ENCODE results near the gene CDHR1. TPM values are rescaled to one million over a fixed set of nuclear protein-coding genes. Genes with fewer than 3 reads are reported as not detected.

The CDHR1 gene
- total RNA-seq, 1 experiment from 2014 or later: 0.39 TPM

- in situ Hi-C loops (cut with HindIII; ENCODE audit: low pct_unique_long_range_greater_than_20kb, low sequenced_read_pairs) (no loop called here), intact Hi-C loops (cut with micrococcal nuclease; ENCODE audit: unreplicated experiment) (no loop called here)
- BruUV-seq (replicated peaks): no TSS peak
- peaks cover 13% of the 10 kb centered on the region for H3K4me1 ChIP-seq (ENCODE audit: control insufficient read depth, insufficient read depth, low read length)
- ChIA-PET POLR2A (no interaction called here), CTCF (no interaction called here)
- TF ChIP-seq TCF7L2 (IDR thresholded peaks at IDR 0.05; ENCODE audit: low read depth, low read length) (no peak), POLR2AphosphoS5 (IDR thresholded peaks at IDR 0.05; ENCODE audit: low read depth, low read length) (no peak), SIN3A (IDR thresholded peaks at IDR 0.05; ENCODE audit: borderline replicate concordance, insufficient read depth, low read depth, low read length) (no peak), REST (IDR thresholded peaks at IDR 0.05; ENCODE audit: insufficient read depth in 1 of 2, low read depth in 2 of 2, low read length in 1 of 2) (no peak)
- TF ChIP-seq, protein P1, sequence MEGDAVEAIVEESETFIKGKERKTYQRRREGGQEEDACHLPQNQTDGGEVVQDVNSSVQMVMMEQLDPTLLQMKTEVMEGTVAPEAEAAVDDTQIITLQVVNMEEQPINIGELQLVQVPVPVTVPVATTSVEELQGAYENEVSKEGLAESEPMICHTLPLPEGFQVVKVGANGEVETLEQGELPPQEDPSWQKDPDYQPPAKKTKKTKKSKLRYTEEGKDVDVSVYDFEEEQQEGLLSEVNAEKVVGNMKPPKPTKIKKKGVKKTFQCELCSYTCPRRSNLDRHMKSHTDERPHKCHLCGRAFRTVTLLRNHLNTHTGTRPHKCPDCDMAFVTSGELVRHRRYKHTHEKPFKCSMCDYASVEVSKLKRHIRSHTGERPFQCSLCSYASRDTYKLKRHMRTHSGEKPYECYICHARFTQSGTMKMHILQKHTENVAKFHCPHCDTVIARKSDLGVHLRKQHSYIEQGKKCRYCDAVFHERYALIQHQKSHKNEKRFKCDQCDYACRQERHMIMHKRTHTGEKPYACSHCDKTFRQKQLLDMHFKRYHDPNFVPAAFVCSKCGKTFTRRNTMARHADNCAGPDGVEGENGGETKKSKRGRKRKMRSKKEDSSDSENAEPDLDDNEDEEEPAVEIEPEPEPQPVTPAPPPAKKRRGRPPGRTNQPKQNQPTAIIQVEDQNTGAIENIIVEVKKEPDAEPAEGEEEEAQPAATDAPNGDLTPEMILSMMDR (IDR thresholded peaks at IDR 0.05): no peak
- ATAC-seq (no peak), DNase-seq (ENCODE audit: low read depth, low spot score) (no peak)
- no peaks in the 10 kb centered on the region for H3K9me3 ChIP-seq (ENCODE audit: control insufficient read depth, insufficient read depth, low read depth, low read length)
- peak overlapping the region in 1 of 2 experiments; percentile 18; a peak in 2 of 4 replicates for H3K4me3 ChIP-seq (ENCODE audit: low read depth in 2 of 2, low read length in 2 of 2)
- H3K27ac ChIP-seq (ENCODE audit: low read length): no peak overlapping the region
- peaks cover 40% of the 10 kb centered on the region for H3K27me3 ChIP-seq (ENCODE audit: control insufficient read depth, insufficient read depth, low read length)
- no peaks in the 10 kb centered on the region for H3K36me3 ChIP-seq (ENCODE audit: control insufficient read depth, insufficient read depth, low read length)
Measured at GRCh38 chr10:84193846-84194423, 402 bp upstream of the CDHR1 start.

GRCh38 chr10:84195044-84195830 lies 900 bp downstream of the CDHR1 start:
- POLR2A ChIA-PET: no interaction called here
- TF ChIP-seq REST (IDR thresholded peaks at IDR 0.05; ENCODE audit: insufficient read depth in 1 of 2, low read depth in 2 of 2, low read length in 1 of 2): no peak
- intact Hi-C loops (cut with micrococcal nuclease; ENCODE audit: unreplicated experiment): no loop called here
- BruUV-seq (replicated peaks): no TSS peak
- in situ Hi-C loops (cut with HindIII; ENCODE audit: low pct_unique_long_range_greater_than_20kb, low sequenced_read_pairs): no loop called here
- H3K4me3 ChIP-seq (ENCODE audit: low read depth in 2 of 2, low read length in 2 of 2): no peak overlapping the region
- CTCF ChIA-PET: no interaction called here
- H3K27ac ChIP-seq (ENCODE audit: low read length): no peak overlapping the region
- no peaks in the 10 kb centered on the region for H3K9me3 ChIP-seq (ENCODE audit: control insufficient read depth, insufficient read depth, low read depth, low read length)
- DNase-seq (ENCODE audit: low read depth, low spot score) (no peak), ATAC-seq (peak; percentile 23; the same call in 1 of the 2 replicates)
- no peaks in the 10 kb centered on the region for H3K36me3 ChIP-seq (ENCODE audit: control insufficient read depth, insufficient read depth, low read length)
- peaks cover 13% of the 10 kb centered on the region for H3K4me1 ChIP-seq (ENCODE audit: control insufficient read depth, insufficient read depth, low read length)
- peaks cover 43% of the 10 kb centered on the region for H3K27me3 ChIP-seq (ENCODE audit: control insufficient read depth, insufficient read depth, low read length)

Measured in Panc1 (cell line).